H9 (cell line): ENCODE measurements around the gene FXN. TPM values are rescaled to one million over a fixed set of nuclear protein-coding genes. Genes with fewer than 3 reads are reported as not detected.

Experiments used
- DNase-seq: peaks from one replicate; pipeline ENCODE4 v3.0.0-alpha.2; 2017
- H2AFZ ChIP-seq: one replicate; pipeline ENCODE4 v1.6.1; 2013; ENCODE audit warnings: mild to moderate bottlenecking, low read length, control low read depth, moderate library complexity
- H2AK5ac ChIP-seq: 2 replicates; pipeline ENCODE4 v1.6.1; 2013; ENCODE audit warnings: low read length, control low read depth, mixed read lengths; ENCODE audit not compliant: insufficient read length
- H2BK120ac ChIP-seq: one replicate; pipeline ENCODE4 v1.6.1; 2013; ENCODE audit warnings: low read depth, mild to moderate bottlenecking, low read length, control low read depth, inconsistent platforms; ENCODE audit not compliant: poor library complexity, severe bottlenecking
- H2BK12ac ChIP-seq: 2 replicates; pipeline ENCODE4 v1.6.1; 2013; ENCODE audit warnings: low read length, control low read depth, mixed read lengths, low read depth; ENCODE audit not compliant: insufficient read length
- H2BK15ac ChIP-seq: 2 replicates; pipeline ENCODE4 v1.6.1; 2013; ENCODE audit warnings: low read depth, low read length, control low read depth
- H2BK20ac ChIP-seq: one replicate; pipeline ENCODE4 v1.6.1; 2013; ENCODE audit warnings: low read depth, mild to moderate bottlenecking, low read length, control low read depth, inconsistent platforms; ENCODE audit not compliant: poor library complexity, severe bottlenecking
- H2BK5ac ChIP-seq: 2 replicates; pipeline ENCODE4 v1.6.1; 2013; ENCODE audit warnings: low read length, control low read depth, mixed read lengths; ENCODE audit not compliant: insufficient read length
- H3K14ac ChIP-seq: 2 replicates; pipeline ENCODE4 v1.6.1; 2013; ENCODE audit warnings: low read length, control low read depth; ENCODE audit not compliant: insufficient read depth
- H3K18ac ChIP-seq: 2 replicates; pipeline ENCODE4 v1.6.1; 2013; ENCODE audit warnings: low read depth, mild to moderate bottlenecking, mixed read lengths, low read length, control low read depth; ENCODE audit not compliant: insufficient read length
- H3K23ac ChIP-seq: 2 replicates; pipeline ENCODE4 v1.6.1; 2013; ENCODE audit warnings: low read length, control low read depth, mixed read lengths, low read depth; ENCODE audit not compliant: insufficient read length
- H3K23me2 ChIP-seq: 2 replicates; pipeline ENCODE4 v1.6.1; 2013; ENCODE audit warnings: low read depth, mild to moderate bottlenecking, mixed read lengths, low read length, control low read depth; ENCODE audit not compliant: insufficient read length, poor library complexity, severe bottlenecking
- H3K27ac ChIP-seq: 2 replicates; pipeline ENCODE4 v1.5.1; 2013; ENCODE audit warnings: low read length, control low read depth, mixed read lengths, low read depth; ENCODE audit not compliant: insufficient read length
- H3K27me3 ChIP-seq: 2 replicates; pipeline ENCODE4 v1.6.1; 2013; ENCODE audit warnings: low read length, control low read depth, inconsistent platforms; ENCODE audit not compliant: insufficient read depth
- H3K4ac ChIP-seq: 2 replicates; pipeline ENCODE4 v1.6.1; 2013; ENCODE audit warnings: low read depth, mild to moderate bottlenecking, control low read depth, inconsistent platforms, low read length, moderate library complexity
- H3K4me1 ChIP-seq: 2 replicates; pipeline ENCODE4 v1.6.1; 2013; ENCODE audit warnings: low read length, control low read depth, inconsistent platforms; ENCODE audit not compliant: insufficient read depth
- H3K4me2 ChIP-seq: 2 replicates; pipeline ENCODE4 v1.6.1; 2013; ENCODE audit warnings: low read length, control low read depth, mixed read lengths; ENCODE audit not compliant: insufficient read length, insufficient read depth
- H3K56ac ChIP-seq: 2 replicates; pipeline ENCODE4 v1.6.1; 2013; ENCODE audit warnings: low read depth, mild to moderate bottlenecking, mixed read lengths, low read length, control low read depth; ENCODE audit not compliant: insufficient read length
- H3K79me1 ChIP-seq: 2 replicates; pipeline ENCODE4 v1.6.1; 2013; ENCODE audit warnings: low read depth, mild to moderate bottlenecking, moderate library complexity, low read length, control low read depth, inconsistent platforms; ENCODE audit not compliant: insufficient read depth, poor library complexity, severe bottlenecking
- H3K79me2 ChIP-seq: 2 replicates; pipeline ENCODE4 v1.6.1; 2013; ENCODE audit warnings: low read length, control low read depth, inconsistent platforms; ENCODE audit not compliant: insufficient read depth
- H3K9ac ChIP-seq: 2 replicates; pipeline ENCODE4 v1.6.1; 2013; ENCODE audit warnings: low read length, control low read depth, mixed read lengths; ENCODE audit not compliant: insufficient read length; ENCODE audit errors: extremely low read depth
- H3K9me3 ChIP-seq: one replicate; pipeline ENCODE4 v1.6.1; 2013; ENCODE audit warnings: low read depth, low read length, inconsistent platforms; ENCODE audit not compliant: control insufficient read depth
- H3T11ph ChIP-seq: one replicate; pipeline ENCODE4 v1.6.1; 2013; ENCODE audit warnings: mild to moderate bottlenecking, low read length, control low read depth, inconsistent platforms
- H4K20me1 ChIP-seq: one replicate; pipeline ENCODE4 v1.6.1; 2013; ENCODE audit not compliant: control insufficient read depth, insufficient read length, insufficient read depth
- H4K5ac ChIP-seq: 2 replicates; pipeline ENCODE4 v1.6.1; 2013; ENCODE audit warnings: low read depth, mild to moderate bottlenecking, mixed read lengths, low read length, control low read depth; ENCODE audit not compliant: insufficient read length
- H4K8ac ChIP-seq: replicated peaks from 2 replicates; pipeline ENCODE4 v1.6.1; 2013; ENCODE audit warnings: low read length, control low read depth, mixed read lengths, low read depth; ENCODE audit not compliant: insufficient read length
- H4K91ac ChIP-seq: 2 replicates; pipeline ENCODE4 v1.6.1; 2013; ENCODE audit warnings: low read depth, mild to moderate bottlenecking, moderate library complexity, mixed read lengths, low read length, control low read depth; ENCODE audit not compliant: insufficient read length
- H3K27ac Mint-ChIP-seq, 3 experiments: 2 replicates in 2 of 3; 3 replicates in 1 of 3; pipeline ENCODE4 v1.8.0; 2020 to 2021; ENCODE audit warnings: mixed read lengths in 3 of 3, mild to moderate bottlenecking in 1 of 3, moderate library complexity in 1 of 3
- H3K27me3 Mint-ChIP-seq: 2 replicates; pipeline ENCODE4 v1.8.0; 2021; ENCODE audit warnings: low read depth, mild to moderate bottlenecking, moderate library complexity, mixed read lengths
- H3K36me3 Mint-ChIP-seq, 3 experiments: 2 replicates in 2 of 3; 3 replicates in 1 of 3; pipeline ENCODE4 v1.8.0; 2020 to 2021; ENCODE audit warnings: low read depth in 3 of 3, mixed read lengths in 3 of 3; ENCODE audit not compliant: insufficient read depth in 1 of 3
- H3K4me1 Mint-ChIP-seq, 2 experiments: 2 replicates each; pipeline ENCODE4 v1.8.0; 2020; ENCODE audit warnings: mixed read lengths in 2 of 2
- H3K4me3 Mint-ChIP-seq, 2 experiments: 2 replicates in 1 of 2; 3 replicates in 1 of 2; pipeline ENCODE4 v1.8.0; 2020 to 2021; ENCODE audit warnings: mild to moderate bottlenecking in 2 of 2, mixed read lengths in 2 of 2, moderate library complexity in 1 of 2
- H3K9me3 Mint-ChIP-seq, 2 experiments: 2 replicates in 1 of 2; 3 replicates in 1 of 2; pipeline ENCODE4 v1.8.0; 2020; ENCODE audit warnings: mild to moderate bottlenecking in 2 of 2, mixed read lengths in 2 of 2, moderate library complexity in 1 of 2
- WGBS: extraction: QIAGEN DNeasy Blood & Tissue Kit; methylation state at CpG from one replicate; pipeline ENCODE4 v1.1.7; 2013; ENCODE audit warnings: missing lambda C conversion rate, low lambda C conversion rate, mixed read lengths; ENCODE audit not compliant: insufficient read length; ENCODE audit errors: extremely low coverage; 5-methylcytosine and 5-hydroxymethylcytosine counted together
- total RNA-seq: library from RNA; stranded (reverse); gene quantifications from 2 replicates; pipeline ENCODE4 v1.2.1, GENCODE V29; 2021
- TF ChIP-seq, protein P1 (sequence below): fragments of 200-600 bp; sonication (generic); conservative IDR thresholded peaks from 3 replicates; pipeline ENCODE4 v1.8.0; 2021; ENCODE audit warnings: antibody characterized with exemption, mild to moderate bottlenecking

FXN gene
- total RNA-seq, 1 experiment from 2014 or later, result 34.4 TPM

GRCh38 chr9:69130456-69131441 is 95.2 kb downstream of the FXN start:
- H3K23me2 ChIP-seq, result no peaks in the 10 kb centered on the region
- Mint-ChIP-seq H3K4me1 (peaks cover 38 to 52% of the 10 kb centered on the region in 2 experiments), H3K27me3 (no peaks in the 10 kb centered on the region), H3K4me3 (no peak overlapping the region), H3K27ac (peak overlapping the region; percentile 15 to 67 (median 51); a peak in 3 of 7 replicates), H3K36me3 (peaks cover 11 to 27% (median 19%) of the 10 kb centered on the region in 3 experiments), H3K9me3 (no peaks in the 10 kb centered on the region)
- H2BK5ac ChIP-seq, result no peak overlapping the region
- no peak overlapping the region for H2AFZ ChIP-seq
- no peak overlapping the region for H4K91ac ChIP-seq
- H3T11ph ChIP-seq, result no peak overlapping the region
- no peak overlapping the region for H2BK12ac ChIP-seq
- no peak overlapping the region for H2BK20ac ChIP-seq
- H3K79me1 ChIP-seq, result peaks cover 10% of the 10 kb centered on the region
- no peak overlapping the region for H2BK15ac ChIP-seq
- no peak overlapping the region for H4K8ac ChIP-seq
- no peaks in the 10 kb centered on the region for H3K27me3 ChIP-seq
- H3K79me2 ChIP-seq, result peaks cover 45% of the 10 kb centered on the region; the same call in 1 of the 2 replicates
- peak; percentile 24 for DNase-seq
- H3K23ac ChIP-seq, result no peak overlapping the region
- H3K9me3 ChIP-seq, result no peaks in the 10 kb centered on the region
- no peak overlapping the region for H4K5ac ChIP-seq
- H3K27ac ChIP-seq, result no peak overlapping the region
- WGBS, result no CpG with 5 or more reads among the region's 16 CpGs
- H3K14ac ChIP-seq, result no peak overlapping the region; the same call in 1 of the 2 replicates
- no peak overlapping the region for H3K4me2 ChIP-seq
- no peak overlapping the region for H3K9ac ChIP-seq
- H3K56ac ChIP-seq, result no peak overlapping the region
- no peak overlapping the region for H2AK5ac ChIP-seq
- no peak overlapping the region; the same call in 1 of the 2 replicates for H3K4ac ChIP-seq
- no peak overlapping the region for H3K18ac ChIP-seq
- no peak overlapping the region for H2BK120ac ChIP-seq
- H4K20me1 ChIP-seq, result peaks cover 4% of the 10 kb centered on the region
- TF ChIP-seq, protein P1, sequence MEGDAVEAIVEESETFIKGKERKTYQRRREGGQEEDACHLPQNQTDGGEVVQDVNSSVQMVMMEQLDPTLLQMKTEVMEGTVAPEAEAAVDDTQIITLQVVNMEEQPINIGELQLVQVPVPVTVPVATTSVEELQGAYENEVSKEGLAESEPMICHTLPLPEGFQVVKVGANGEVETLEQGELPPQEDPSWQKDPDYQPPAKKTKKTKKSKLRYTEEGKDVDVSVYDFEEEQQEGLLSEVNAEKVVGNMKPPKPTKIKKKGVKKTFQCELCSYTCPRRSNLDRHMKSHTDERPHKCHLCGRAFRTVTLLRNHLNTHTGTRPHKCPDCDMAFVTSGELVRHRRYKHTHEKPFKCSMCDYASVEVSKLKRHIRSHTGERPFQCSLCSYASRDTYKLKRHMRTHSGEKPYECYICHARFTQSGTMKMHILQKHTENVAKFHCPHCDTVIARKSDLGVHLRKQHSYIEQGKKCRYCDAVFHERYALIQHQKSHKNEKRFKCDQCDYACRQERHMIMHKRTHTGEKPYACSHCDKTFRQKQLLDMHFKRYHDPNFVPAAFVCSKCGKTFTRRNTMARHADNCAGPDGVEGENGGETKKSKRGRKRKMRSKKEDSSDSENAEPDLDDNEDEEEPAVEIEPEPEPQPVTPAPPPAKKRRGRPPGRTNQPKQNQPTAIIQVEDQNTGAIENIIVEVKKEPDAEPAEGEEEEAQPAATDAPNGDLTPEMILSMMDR, result no peak
- no peaks in the 10 kb centered on the region; the same call in 1 of the 2 replicates for H3K4me1 ChIP-seq
